Measurements from ENCODE around the gene UFC1. TPM values are rescaled to one million over a fixed set of nuclear protein-coding genes. Genes with fewer than 3 reads are reported as not detected.
A peak's percentile ranks its signal among the peaks of the same experiment; 100 is the strongest.

UFC1 gene
- total RNA-seq, 4 donors from 2014 or later, result 30.1 to 96.4 (median 51.5) TPM

- WGBS, 2 donors (ENCODE audit: low coverage in 1 of 2), result 57 to 70% methylated on average over 3 to 4 of the region's 4 CpGs
- H3K36me3 ChIP-seq, result peaks cover 0 to 38% (median 13%) of the 10 kb centered on the region in 4 donors
- H3K4me3 ChIP-seq, result no peak overlapping the region
- H3K4me1 ChIP-seq, result peaks cover 0 to 27% (median 17%) of the 10 kb centered on the region in 4 donors
- peak overlapping the region; percentile 2 to 46 (median 28) for H3K27ac ChIP-seq
- peak in 1 of 3 donors; percentile 36 for TF ChIP-seq POLR2AphosphoS5 (IDR thresholded peaks at IDR 0.05)
- TF ChIP-seq POLR2A (IDR thresholded peaks at IDR 0.05), result no peak
- in situ Hi-C loops (cut with MboI; ENCODE audit: low pct_ligation_motif_present in 1 of 4, low pct_unique_long_range_greater_than_20kb in 1 of 4, low sequenced_read_pairs in 3 of 4), result no loop called here
- no peaks in the 10 kb centered on the region for H3K9me3 ChIP-seq
- intact Hi-C loops (cut with DNase I; ENCODE audit: low total_unique reads), result no loop called here
- DNase-seq, result no peak
- no peaks in the 10 kb centered on the region for H3K27me3 ChIP-seq
These were observed 19.1 kb downstream of the UFC1 start for GRCh38 chr1:161172776-161173376.

DNA sequence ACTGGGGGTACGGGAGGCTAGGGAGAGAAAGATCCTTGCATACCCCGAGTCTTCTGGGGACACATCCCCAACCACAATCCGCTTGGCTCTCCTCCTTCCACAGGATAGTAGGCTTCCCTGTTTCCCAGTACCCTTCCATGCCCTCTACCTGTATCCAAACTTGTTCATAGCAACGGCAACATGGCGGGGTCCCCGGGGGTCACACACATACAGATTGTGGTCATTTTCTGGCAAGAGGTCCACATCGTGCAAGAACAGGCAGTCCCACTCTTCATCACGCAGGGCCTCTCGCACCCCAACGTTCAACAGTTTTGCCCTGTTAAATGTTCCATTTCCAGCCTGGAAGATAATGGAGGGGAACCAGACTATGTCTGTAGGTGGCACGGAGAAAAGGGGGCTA is 19.9 kb downstream of the UFC1 start:
- Histone ChIP-seq H3K36me3 (peaks cover 0 to 38% (median 13%) of the 10 kb centered on the region in 4 donors), H3K27ac (peak overlapping the region in 3 of 4 donors; percentile 28 to 46 (median 29)), H3K9me3 (no peaks in the 10 kb centered on the region), H3K4me1 (peaks cover 0 to 33% (median 18%) of the 10 kb centered on the region in 4 donors), H3K4me3 (no peak overlapping the region), H3K27me3 (no peaks in the 10 kb centered on the region)
- intact Hi-C loops (cut with DNase I; ENCODE audit: low total_unique reads), result no loop called here
- DNase-seq, result no peak
- in situ Hi-C loops (cut with MboI; ENCODE audit: low pct_ligation_motif_present in 1 of 4, low pct_unique_long_range_greater_than_20kb in 1 of 4, low sequenced_read_pairs in 3 of 4), result no loop called here
- TF ChIP-seq, protein P1, sequence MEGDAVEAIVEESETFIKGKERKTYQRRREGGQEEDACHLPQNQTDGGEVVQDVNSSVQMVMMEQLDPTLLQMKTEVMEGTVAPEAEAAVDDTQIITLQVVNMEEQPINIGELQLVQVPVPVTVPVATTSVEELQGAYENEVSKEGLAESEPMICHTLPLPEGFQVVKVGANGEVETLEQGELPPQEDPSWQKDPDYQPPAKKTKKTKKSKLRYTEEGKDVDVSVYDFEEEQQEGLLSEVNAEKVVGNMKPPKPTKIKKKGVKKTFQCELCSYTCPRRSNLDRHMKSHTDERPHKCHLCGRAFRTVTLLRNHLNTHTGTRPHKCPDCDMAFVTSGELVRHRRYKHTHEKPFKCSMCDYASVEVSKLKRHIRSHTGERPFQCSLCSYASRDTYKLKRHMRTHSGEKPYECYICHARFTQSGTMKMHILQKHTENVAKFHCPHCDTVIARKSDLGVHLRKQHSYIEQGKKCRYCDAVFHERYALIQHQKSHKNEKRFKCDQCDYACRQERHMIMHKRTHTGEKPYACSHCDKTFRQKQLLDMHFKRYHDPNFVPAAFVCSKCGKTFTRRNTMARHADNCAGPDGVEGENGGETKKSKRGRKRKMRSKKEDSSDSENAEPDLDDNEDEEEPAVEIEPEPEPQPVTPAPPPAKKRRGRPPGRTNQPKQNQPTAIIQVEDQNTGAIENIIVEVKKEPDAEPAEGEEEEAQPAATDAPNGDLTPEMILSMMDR (IDR thresholded peaks at IDR 0.05), result no peak
- TF ChIP-seq POLR2A (IDR thresholded peaks at IDR 0.05) (no peak), EP300 (IDR thresholded peaks at IDR 0.05; ENCODE audit: low read depth) (no peak), POLR2AphosphoS5 (IDR thresholded peaks at IDR 0.05) (no peak)
- 90% methylated on average over 11 of the region's 11 CpGs; no CpG with 5 or more reads in 1 of the 2 donors for WGBS, 2 donors (ENCODE audit: low coverage in 1 of 2)

GRCh38 chr1:161174911-161175310 is 21.1 kb downstream of the UFC1 start:
- Histone ChIP-seq H3K27ac (no peak overlapping the region), H3K36me3 (peaks cover 0 to 38% (median 13%) of the 10 kb centered on the region in 4 donors), H3K4me3 (no peak overlapping the region), H3K4me1 (peaks cover 0 to 33% (median 18%) of the 10 kb centered on the region in 4 donors), H3K9me3 (no peaks in the 10 kb centered on the region), H3K27me3 (no peaks in the 10 kb centered on the region)
- intact Hi-C loops (cut with DNase I; ENCODE audit: low total_unique reads) (no loop called here), in situ Hi-C loops (cut with MboI; ENCODE audit: low pct_ligation_motif_present in 1 of 4, low pct_unique_long_range_greater_than_20kb in 1 of 4, low sequenced_read_pairs in 3 of 4) (no loop called here)
- DNase-seq, result no peak
- no peak for TF ChIP-seq POLR2AphosphoS5 (IDR thresholded peaks at IDR 0.05)
- WGBS, 2 donors (ENCODE audit: low coverage in 1 of 2), result 93% methylated on average over 11 of the region's 11 CpGs; no CpG with 5 or more reads in 1 of the 2 donors

DNA sequence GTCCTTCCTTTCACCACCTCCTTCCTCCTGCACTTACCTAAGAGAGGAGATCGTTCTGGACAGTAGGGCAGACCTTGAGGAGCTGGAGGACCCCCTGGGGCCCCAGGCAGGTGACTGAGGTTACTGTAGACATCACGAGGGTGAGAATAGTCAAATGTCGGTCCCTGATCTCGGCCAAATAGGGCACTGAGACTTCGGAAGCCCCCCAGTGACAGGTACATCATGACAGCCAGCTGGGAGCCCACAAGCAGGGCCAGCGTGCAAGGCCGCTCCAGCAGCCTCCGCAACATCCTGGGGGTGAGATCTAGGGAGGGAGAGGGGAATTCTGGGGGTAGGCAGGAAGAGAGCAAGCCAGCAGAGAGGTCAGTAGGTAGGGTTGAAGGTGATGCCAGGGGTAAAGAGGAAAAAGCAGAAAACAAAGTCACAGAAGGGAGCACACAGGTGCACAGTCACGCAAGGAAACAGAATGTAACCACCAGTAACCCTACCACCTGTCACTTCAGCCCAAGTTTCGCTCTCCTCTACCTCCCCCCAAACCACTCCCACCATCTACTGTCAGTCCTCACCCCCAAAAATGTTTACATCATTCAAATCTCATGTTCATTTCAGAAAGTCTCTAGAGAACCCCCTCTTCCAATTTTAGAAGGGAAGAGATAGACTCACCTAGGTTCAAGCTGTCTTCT is 22.1 kb downstream of the UFC1 start:
- no peaks in the 10 kb centered on the region for H3K27me3 ChIP-seq
- peak overlapping the region; percentile 37 to 91 (median 86) for H3K27ac ChIP-seq
- no peak for TF ChIP-seq EP300 (IDR thresholded peaks at IDR 0.05; ENCODE audit: low read depth)
- TF ChIP-seq, protein P1 (IDR thresholded peaks at IDR 0.05), result no peak
- TF ChIP-seq POLR2A (IDR thresholded peaks at IDR 0.05), result no peak
- no peak for TF ChIP-seq POLR2AphosphoS5 (IDR thresholded peaks at IDR 0.05)
- 72% methylated on average over 3 to 10 of the region's 10 CpGs for WGBS, 2 donors (ENCODE audit: low coverage in 1 of 2)
- H3K36me3 ChIP-seq, result peaks cover 0 to 32% (median 12%) of the 10 kb centered on the region in 4 donors
- intact Hi-C loops (cut with DNase I; ENCODE audit: low total_unique reads), result no loop called here
- DNase-seq, result no peak
- in situ Hi-C loops (cut with MboI; ENCODE audit: low pct_ligation_motif_present in 1 of 4, low pct_unique_long_range_greater_than_20kb in 1 of 4, low sequenced_read_pairs in 3 of 4), result no loop called here
- H3K9me3 ChIP-seq, result no peaks in the 10 kb centered on the region
- H3K4me3 ChIP-seq, result peak overlapping the region in 2 of 4 donors; percentile 67 to 81
- H3K4me1 ChIP-seq, result peaks cover 0 to 33% (median 18%) of the 10 kb centered on the region in 4 donors

DNA sequence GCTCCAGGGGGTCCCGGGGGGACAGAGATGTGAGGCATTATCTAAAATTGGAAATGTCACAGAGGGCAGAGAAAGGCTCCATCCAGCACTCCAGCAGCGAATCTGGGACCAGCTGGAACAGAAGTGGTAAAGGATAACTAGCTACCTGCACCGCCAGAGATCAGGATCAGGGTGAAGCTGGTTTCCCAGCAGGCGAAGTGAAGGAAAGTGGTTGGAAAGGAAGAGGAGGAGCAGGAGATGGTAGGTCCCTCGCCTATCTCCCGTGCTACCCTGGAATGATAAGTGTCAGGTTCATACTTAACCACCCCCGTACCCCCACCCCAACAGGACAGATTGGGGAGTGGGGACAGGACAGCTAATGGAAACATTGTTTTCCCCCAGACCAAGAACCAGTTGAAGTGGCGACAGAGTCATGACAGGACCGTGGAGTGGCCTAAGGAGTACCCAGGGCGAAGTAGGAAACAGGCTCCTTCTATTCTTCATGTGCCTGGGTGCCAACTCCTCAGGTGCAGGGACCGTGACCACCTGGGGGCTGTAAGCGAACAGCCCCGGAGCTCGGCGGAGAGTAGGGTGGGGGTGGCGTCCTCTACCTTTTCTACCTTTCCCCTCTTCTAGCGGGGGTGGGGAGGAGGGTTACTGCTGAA is 22.8 kb downstream of the UFC1 start:
- Histone ChIP-seq H3K9me3 (no peaks in the 10 kb centered on the region), H3K27ac (peak overlapping the region; percentile 83 to 91 (median 88)), H3K36me3 (peaks cover 0 to 27% (median 9%) of the 10 kb centered on the region in 4 donors), H3K27me3 (no peaks in the 10 kb centered on the region), H3K4me1 (peaks cover 0 to 36% (median 18%) of the 10 kb centered on the region in 4 donors), H3K4me3 (peak overlapping the region; percentile 59 to 81 (median 64))
- 14 to 27% methylated on average over 2 to 17 of the region's 17 CpGs for WGBS, 2 donors (ENCODE audit: low coverage in 1 of 2)
- in situ Hi-C loops (cut with MboI; ENCODE audit: low pct_ligation_motif_present in 1 of 4, low pct_unique_long_range_greater_than_20kb in 1 of 4, low sequenced_read_pairs in 3 of 4), result no loop called here
- no peak for TF ChIP-seq POLR2AphosphoS5 (IDR thresholded peaks at IDR 0.05)
- intact Hi-C loops (cut with DNase I; ENCODE audit: low total_unique reads), result no loop called here
- DNase-seq, result no peak
